ENCODE data around the gene SNAP47. TPM values are rescaled to one million over a fixed set of nuclear protein-coding genes. Genes with fewer than 3 reads are reported as not detected.

Gene SNAP47
- polyA plus RNA-seq, 1 donor from 2014 or later, result 56.0 TPM

DNA sequence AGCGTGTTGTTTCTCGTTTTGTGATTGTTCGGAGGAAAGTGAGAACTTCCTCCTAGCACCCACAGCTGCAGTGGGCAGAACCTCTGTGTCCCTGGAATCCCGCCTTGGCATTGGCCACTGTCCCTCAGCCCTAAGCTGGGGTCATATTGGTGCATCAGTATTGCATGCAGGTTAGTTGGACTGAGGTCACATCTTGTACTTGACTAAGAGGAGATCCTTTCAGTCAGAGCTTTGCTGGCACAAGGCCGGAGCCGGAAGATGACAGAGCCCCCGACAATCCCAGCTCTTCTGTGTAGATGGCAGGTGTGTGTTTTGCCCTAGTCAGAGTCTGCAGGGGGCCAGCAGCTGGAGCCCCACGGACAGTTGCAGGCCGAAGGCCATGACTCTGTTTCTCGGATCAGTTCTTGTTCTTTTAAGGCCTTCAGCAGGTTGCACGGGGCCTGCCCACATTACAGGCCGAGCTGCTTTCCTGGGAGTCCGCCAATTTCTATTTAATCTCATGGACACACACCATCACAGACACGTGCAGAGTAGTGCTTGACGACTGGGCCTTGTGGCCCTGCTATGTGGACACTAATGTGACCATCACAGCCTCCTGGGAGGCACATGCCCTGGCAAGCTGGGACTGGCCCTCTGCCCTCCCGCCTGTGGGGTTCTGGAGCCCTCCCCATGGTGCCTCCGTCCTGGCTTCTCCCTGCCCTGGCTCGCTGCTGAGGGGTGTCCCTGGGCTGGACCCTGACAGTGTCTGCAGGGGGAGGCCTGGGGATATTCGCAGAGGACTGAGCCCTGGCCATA is 14.9 kb downstream of the SNAP47 start:
- Histone ChIP-seq H3K9me3 (ENCODE audit: low read length) (no peaks in the 10 kb centered on the region), H3K36me3 (ENCODE audit: insufficient read depth, low read length) (peaks cover 9% of the 10 kb centered on the region), H4K20me1 (ENCODE audit: insufficient read depth) (no peaks in the 10 kb centered on the region), H3K4me3 (ENCODE audit: low read length) (no peak overlapping the region), H3K9me2 (ENCODE audit: insufficient read depth, low read length) (no peaks in the 10 kb centered on the region), H3F3A (ENCODE audit: insufficient read depth, low read length, poor library complexity, severe bottlenecking) (no peaks in the 10 kb centered on the region), H2AFZ (ENCODE audit: low read depth, low read length) (no peak overlapping the region), H3K27me3 (ENCODE audit: insufficient read depth, low read depth, low read length) (no peaks in the 10 kb centered on the region), H3K9ac (ENCODE audit: low read length) (no peak overlapping the region), H3K4me2 (ENCODE audit: low read length) (no peak overlapping the region), H3K79me2 (replicated peaks; ENCODE audit: insufficient read depth, low read length) (no peaks in the 10 kb centered on the region), H3K27ac (ENCODE audit: low read length) (no peak overlapping the region)
- TF ChIP-seq SMC3 (conservative IDR thresholded peaks at IDR 0.05; ENCODE audit: poor library complexity) (no peak), POLR2AphosphoS5 (IDR thresholded peaks at IDR 0.05) (no peak), TAF1 (IDR thresholded peaks at IDR 0.05; ENCODE audit: low read depth) (no peak), EP300 (conservative IDR thresholded peaks at IDR 0.05; ENCODE audit: poor library complexity, severe bottlenecking) (no peak), EZH2 (IDR thresholded peaks at IDR 0.05; ENCODE audit: borderline replicate concordance, insufficient read depth, low read length, poor library complexity, severe bottlenecking) (no peak), RAD21 (conservative IDR thresholded peaks at IDR 0.05) (no peak), MXI1 (conservative IDR thresholded peaks at IDR 0.05; ENCODE audit: poor library complexity, severe bottlenecking) (no peak)
- TF ChIP-seq, protein P1, sequence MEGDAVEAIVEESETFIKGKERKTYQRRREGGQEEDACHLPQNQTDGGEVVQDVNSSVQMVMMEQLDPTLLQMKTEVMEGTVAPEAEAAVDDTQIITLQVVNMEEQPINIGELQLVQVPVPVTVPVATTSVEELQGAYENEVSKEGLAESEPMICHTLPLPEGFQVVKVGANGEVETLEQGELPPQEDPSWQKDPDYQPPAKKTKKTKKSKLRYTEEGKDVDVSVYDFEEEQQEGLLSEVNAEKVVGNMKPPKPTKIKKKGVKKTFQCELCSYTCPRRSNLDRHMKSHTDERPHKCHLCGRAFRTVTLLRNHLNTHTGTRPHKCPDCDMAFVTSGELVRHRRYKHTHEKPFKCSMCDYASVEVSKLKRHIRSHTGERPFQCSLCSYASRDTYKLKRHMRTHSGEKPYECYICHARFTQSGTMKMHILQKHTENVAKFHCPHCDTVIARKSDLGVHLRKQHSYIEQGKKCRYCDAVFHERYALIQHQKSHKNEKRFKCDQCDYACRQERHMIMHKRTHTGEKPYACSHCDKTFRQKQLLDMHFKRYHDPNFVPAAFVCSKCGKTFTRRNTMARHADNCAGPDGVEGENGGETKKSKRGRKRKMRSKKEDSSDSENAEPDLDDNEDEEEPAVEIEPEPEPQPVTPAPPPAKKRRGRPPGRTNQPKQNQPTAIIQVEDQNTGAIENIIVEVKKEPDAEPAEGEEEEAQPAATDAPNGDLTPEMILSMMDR (IDR thresholded peaks at IDR 0.05; ENCODE audit: poor library complexity, severe bottlenecking), result no peak
- TF ChIP-seq, protein P2, sequence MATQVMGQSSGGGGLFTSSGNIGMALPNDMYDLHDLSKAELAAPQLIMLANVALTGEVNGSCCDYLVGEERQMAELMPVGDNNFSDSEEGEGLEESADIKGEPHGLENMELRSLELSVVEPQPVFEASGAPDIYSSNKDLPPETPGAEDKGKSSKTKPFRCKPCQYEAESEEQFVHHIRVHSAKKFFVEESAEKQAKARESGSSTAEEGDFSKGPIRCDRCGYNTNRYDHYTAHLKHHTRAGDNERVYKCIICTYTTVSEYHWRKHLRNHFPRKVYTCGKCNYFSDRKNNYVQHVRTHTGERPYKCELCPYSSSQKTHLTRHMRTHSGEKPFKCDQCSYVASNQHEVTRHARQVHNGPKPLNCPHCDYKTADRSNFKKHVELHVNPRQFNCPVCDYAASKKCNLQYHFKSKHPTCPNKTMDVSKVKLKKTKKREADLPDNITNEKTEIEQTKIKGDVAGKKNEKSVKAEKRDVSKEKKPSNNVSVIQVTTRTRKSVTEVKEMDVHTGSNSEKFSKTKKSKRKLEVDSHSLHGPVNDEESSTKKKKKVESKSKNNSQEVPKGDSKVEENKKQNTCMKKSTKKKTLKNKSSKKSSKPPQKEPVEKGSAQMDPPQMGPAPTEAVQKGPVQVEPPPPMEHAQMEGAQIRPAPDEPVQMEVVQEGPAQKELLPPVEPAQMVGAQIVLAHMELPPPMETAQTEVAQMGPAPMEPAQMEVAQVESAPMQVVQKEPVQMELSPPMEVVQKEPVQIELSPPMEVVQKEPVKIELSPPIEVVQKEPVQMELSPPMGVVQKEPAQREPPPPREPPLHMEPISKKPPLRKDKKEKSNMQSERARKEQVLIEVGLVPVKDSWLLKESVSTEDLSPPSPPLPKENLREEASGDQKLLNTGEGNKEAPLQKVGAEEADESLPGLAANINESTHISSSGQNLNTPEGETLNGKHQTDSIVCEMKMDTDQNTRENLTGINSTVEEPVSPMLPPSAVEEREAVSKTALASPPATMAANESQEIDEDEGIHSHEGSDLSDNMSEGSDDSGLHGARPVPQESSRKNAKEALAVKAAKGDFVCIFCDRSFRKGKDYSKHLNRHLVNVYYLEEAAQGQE (IDR thresholded peaks at IDR 0.05; ENCODE audit: borderline replicate concordance), result no peak

DNA sequence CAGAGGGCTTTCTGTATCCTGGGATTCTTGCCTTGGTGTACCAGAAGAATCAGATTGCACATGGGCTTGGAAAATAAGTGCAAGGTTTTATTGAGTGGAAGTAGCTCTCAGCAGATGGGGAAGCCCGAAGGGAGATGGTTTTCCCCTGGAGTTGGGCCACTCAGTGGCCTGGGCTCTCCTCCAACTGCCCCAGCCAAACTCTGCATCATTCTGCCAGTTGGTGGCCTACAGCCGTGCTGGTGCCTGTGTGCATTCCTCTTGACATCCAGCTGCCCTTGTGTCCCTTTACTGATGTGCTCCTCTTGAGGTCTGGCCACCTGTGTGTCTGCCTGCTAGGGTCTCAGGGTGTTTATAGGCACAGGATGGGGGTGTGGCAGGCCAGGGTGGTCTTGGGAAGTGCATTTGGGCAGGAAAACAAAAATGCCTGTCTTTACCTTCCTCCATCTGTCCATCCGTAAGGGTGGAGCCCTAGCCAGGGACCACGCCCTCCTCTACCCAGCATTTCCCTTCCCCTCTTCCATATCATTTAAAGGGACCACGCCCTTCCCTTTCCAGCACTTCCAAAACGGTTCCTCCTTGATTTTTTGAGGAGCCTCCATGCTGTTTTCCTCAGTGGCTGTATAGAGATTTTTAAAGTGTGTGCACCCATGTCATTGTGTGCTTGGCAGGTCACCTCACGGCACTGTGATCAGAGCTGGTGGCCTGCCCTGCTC is 18.9 kb downstream of the SNAP47 start:
- Histone ChIP-seq H3K4me3 (ENCODE audit: low read length) (no peak overlapping the region), H3K9me3 (ENCODE audit: low read length) (no peaks in the 10 kb centered on the region), H3K36me3 (ENCODE audit: insufficient read depth, low read length) (peaks cover 5% of the 10 kb centered on the region), H3K4me2 (ENCODE audit: low read length) (no peak overlapping the region), H3K27ac (ENCODE audit: low read length) (no peak overlapping the region), H3K9me2 (ENCODE audit: insufficient read depth, low read length) (no peaks in the 10 kb centered on the region), H3K79me2 (replicated peaks; ENCODE audit: insufficient read depth, low read length) (no peaks in the 10 kb centered on the region), H3K27me3 (ENCODE audit: insufficient read depth, low read depth, low read length) (no peaks in the 10 kb centered on the region), H3F3A (ENCODE audit: insufficient read depth, low read length, poor library complexity, severe bottlenecking) (no peaks in the 10 kb centered on the region), H2AFZ (ENCODE audit: low read depth, low read length) (no peak overlapping the region), H3K9ac (ENCODE audit: low read length) (no peak overlapping the region), H4K20me1 (ENCODE audit: insufficient read depth) (no peaks in the 10 kb centered on the region)
- no peak for TF ChIP-seq TAF1 (IDR thresholded peaks at IDR 0.05; ENCODE audit: low read depth)
- TF ChIP-seq, protein P2 (IDR thresholded peaks at IDR 0.05; ENCODE audit: borderline replicate concordance), result no peak
- TF ChIP-seq, protein P1 (IDR thresholded peaks at IDR 0.05; ENCODE audit: poor library complexity, severe bottlenecking), result no peak
- no peak for TF ChIP-seq EZH2 (IDR thresholded peaks at IDR 0.05; ENCODE audit: borderline replicate concordance, insufficient read depth, low read length, poor library complexity, severe bottlenecking)
- no peak for TF ChIP-seq RAD21 (conservative IDR thresholded peaks at IDR 0.05)
- TF ChIP-seq MXI1 (conservative IDR thresholded peaks at IDR 0.05; ENCODE audit: poor library complexity, severe bottlenecking), result no peak
- TF ChIP-seq EP300 (conservative IDR thresholded peaks at IDR 0.05; ENCODE audit: poor library complexity, severe bottlenecking), result no peak
- no peak for TF ChIP-seq SMC3 (conservative IDR thresholded peaks at IDR 0.05; ENCODE audit: poor library complexity)
- TF ChIP-seq POLR2AphosphoS5 (IDR thresholded peaks at IDR 0.05), result no peak
